GM18868 (cell line): ENCODE measurements around the gene PLXNA2.

Experiments used
- ATAC-seq: cut with Tn5 transposase; IDR thresholded peaks from one replicate; pipeline ENCODE4 v1.9.1; 2021; ENCODE audit warnings: mild to moderate bottlenecking, moderate library complexity; ENCODE audit not compliant: unreplicated experiment

PLXNA2 gene

GRCh38 chr1:208126108-208126507 lies 118.1 kb downstream of the PLXNA2 start:
- ATAC-seq, result no peak

- no peak for ATAC-seq
Observed at GRCh38 chr1:208122612-208123358, 121.4 kb downstream of the PLXNA2 start.

GRCh38 chr1:208121813-208122364 lies 122.3 kb downstream of the PLXNA2 start:
- ATAC-seq, result no peak

- ATAC-seq, result no peak
Observed at GRCh38 chr1:208120431-208120790, 123.8 kb downstream of the PLXNA2 start.

GRCh38 chr1:208118841-208119606 lies 125.2 kb downstream of the PLXNA2 start:
- no peak for ATAC-seq

- no peak for ATAC-seq
Observed at GRCh38 chr1:208118306-208118705, 125.9 kb downstream of the PLXNA2 start.

GRCh38 chr1:208117826-208118225 lies 126.4 kb downstream of the PLXNA2 start:
- no peak for ATAC-seq

GRCh38 chr1:208117409-208117808 lies 126.8 kb downstream of the PLXNA2 start:
- ATAC-seq, result no peak

GRCh38 chr1:208115924-208116640 lies 128.1 kb downstream of the PLXNA2 start:
- no peak for ATAC-seq

GRCh38 chr1:208113011-208113410 lies 131.2 kb downstream of the PLXNA2 start:
- ATAC-seq, result no peak

- ATAC-seq, result no peak
Observed at GRCh38 chr1:208112401-208112800, 131.8 kb downstream of the PLXNA2 start.

- no peak for ATAC-seq
Observed at GRCh38 chr1:208111646-208112190, 132.5 kb downstream of the PLXNA2 start.

GRCh38 chr1:208110296-208110695 lies 133.9 kb downstream of the PLXNA2 start:
- no peak for ATAC-seq

- no peak for ATAC-seq
Observed at GRCh38 chr1:208108646-208109330, 135.4 kb downstream of the PLXNA2 start.

- no peak for ATAC-seq
Observed at GRCh38 chr1:208108213-208108608, 136.0 kb downstream of the PLXNA2 start.

- ATAC-seq, result no peak
Observed at GRCh38 chr1:208107425-208108212, 136.6 kb downstream of the PLXNA2 start.

- ATAC-seq, result no peak
Observed at GRCh38 chr1:208106218-208106617, 138.0 kb downstream of the PLXNA2 start.

- no peak for ATAC-seq
Observed at GRCh38 chr1:208105756-208106155, 138.4 kb downstream of the PLXNA2 start.

- no peak for ATAC-seq
Observed at GRCh38 chr1:208103597-208104513, 140.3 kb downstream of the PLXNA2 start.
